ENCODE data around the gene SF3B1. TPM values are rescaled to one million over a fixed set of nuclear protein-coding genes. Genes with fewer than 3 reads are reported as not detected.
A peak's percentile ranks its signal among the peaks of the same experiment; 100 is the strongest.
"Not testable (repeated sequence)": the region's sequence is repeated elsewhere in the genome, so short reads cannot be mapped to it uniquely, and the experiment has no call there.

SF3B1 gene
- total RNA-seq, 1 donor from 2014 or later = 278 TPM

DNA sequence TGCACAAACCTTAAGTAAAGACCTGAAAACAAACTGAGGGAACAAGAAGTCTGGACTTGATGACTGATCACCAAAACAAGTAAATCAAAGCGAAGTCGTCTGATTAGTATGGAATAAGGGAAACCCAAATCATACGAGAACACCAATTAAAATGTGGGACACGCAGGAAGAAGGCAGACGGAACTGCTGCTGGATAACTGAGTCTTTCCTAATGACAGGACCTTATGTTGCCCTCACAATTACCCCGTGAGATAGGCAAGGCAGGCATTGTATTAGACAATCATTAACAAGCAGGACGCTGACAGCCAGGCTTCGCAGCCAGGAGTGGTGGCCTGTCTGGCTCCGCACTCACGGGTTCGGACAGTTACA is 17.9 kb upstream of the SF3B1 start:
- Mint-ChIP-seq H3K36me3 (ENCODE audit: low read depth) (peaks cover 7% of the 10 kb centered on the region), H3K27ac (peak overlapping the region; percentile 100), H3K9me3 (no peaks in the 10 kb centered on the region), H3K4me3 (peak overlapping the region; percentile 100), H3K27me3 (peaks cover 1% of the 10 kb centered on the region), H3K4me1 (peaks cover 26% of the 10 kb centered on the region)
- no peak for DNase-seq
- intact Hi-C loops (cut with micrococcal nuclease) = loop anchor here (1.0 kb wide), 6 partner anchors 17 to 526 kb away; partner anchors contain the start of genes HSPE1, MARS2, MOB4 and PGAP1

DNA sequence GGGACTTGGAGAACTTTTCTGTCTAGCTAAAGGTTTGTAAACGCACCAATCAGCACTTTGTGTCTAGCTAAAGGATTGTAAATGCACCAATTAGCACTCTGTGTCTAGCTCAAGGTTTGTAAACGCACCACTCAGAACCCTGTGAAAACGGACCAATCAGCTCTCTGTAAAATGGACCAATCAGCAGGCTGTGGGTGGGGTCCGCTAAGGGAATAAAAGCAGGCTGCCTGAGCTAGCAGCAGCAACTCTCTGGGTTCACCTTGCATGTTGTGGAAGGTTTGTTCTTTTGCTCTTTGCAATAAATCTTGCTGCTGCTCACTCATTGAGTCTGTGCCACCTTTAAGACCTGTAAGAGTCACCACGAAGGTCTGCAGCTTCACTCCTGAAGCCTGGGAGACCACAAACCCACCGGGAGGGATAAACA is 16.1 kb upstream of the SF3B1 start:
- H3K36me3 Mint-ChIP-seq (ENCODE audit: low read depth); intact Hi-C loops (cut with micrococcal nuclease); H3K27ac Mint-ChIP-seq; DNase-seq; H3K4me3 Mint-ChIP-seq; H3K27me3 Mint-ChIP-seq; H3K9me3 Mint-ChIP-seq: not testable (repeated sequence)
- peaks cover 21% of the 10 kb centered on the region for H3K4me1 Mint-ChIP-seq

DNA sequence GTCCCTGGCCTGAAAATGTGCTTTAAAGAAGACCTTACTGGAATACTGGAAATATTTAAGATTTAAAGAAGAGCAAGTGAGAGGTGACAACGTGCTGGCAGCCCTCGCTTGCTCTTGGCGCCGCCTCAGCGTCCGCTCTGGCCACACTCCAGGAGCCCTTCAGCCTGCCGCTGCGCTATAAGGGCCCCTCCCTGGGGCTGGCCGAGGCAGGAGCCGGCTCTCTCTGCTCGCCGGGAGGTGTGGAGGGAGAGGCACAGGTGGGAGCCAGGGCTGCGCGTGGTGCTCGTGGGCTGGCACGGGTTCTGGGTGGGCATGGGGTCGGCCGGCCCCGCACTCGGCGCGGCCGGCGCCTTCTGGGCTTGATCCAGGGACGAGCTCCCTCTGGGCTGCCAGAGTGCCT is 15.6 kb upstream of the SF3B1 start:
- H3K4me1 Mint-ChIP-seq = peaks cover 18% of the 10 kb centered on the region

DNA sequence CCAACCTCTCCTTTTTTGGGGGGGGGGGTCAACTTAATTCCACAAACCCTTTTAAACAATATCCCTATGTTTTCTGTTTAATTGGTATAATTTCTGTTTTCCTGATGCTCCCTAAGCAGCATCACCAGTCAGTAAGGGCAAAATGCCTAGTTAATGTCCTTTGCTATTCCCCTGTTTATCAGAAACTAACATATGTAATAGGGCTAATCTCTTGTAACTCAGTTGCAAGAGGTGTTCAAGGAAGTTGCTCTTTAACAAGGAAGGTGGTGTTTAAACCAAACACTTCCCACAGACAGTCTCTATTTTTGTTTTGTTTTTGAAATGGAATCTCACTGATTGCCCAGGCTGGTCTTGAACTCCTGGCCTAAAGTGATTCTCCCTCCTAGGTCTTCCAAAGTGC is 12.0 kb upstream of the SF3B1 start:
- peaks cover 7% of the 10 kb centered on the region for H3K27me3 Mint-ChIP-seq
- H3K27ac Mint-ChIP-seq = no peak overlapping the region
- no peaks in the 10 kb centered on the region for H3K9me3 Mint-ChIP-seq
- no peaks in the 10 kb centered on the region for H3K36me3 Mint-ChIP-seq (ENCODE audit: low read depth)
- no peak overlapping the region for H3K4me3 Mint-ChIP-seq
- intact Hi-C loops (cut with micrococcal nuclease) = no loop called here
- DNase-seq = no peak
- peaks cover 3% of the 10 kb centered on the region for H3K4me1 Mint-ChIP-seq

More for the DNA sequence above, 15.6 kb upstream of the SF3B1 start:
- DNase-seq = no peak
- H3K9me3 Mint-ChIP-seq = no peaks in the 10 kb centered on the region
- peaks cover 3% of the 10 kb centered on the region for H3K27me3 Mint-ChIP-seq
- intact Hi-C loops (cut with micrococcal nuclease) = no loop called here
- H3K4me3 Mint-ChIP-seq = no peak overlapping the region
- H3K36me3 Mint-ChIP-seq (ENCODE audit: low read depth) = no peaks in the 10 kb centered on the region
- no peak overlapping the region for H3K27ac Mint-ChIP-seq

DNA sequence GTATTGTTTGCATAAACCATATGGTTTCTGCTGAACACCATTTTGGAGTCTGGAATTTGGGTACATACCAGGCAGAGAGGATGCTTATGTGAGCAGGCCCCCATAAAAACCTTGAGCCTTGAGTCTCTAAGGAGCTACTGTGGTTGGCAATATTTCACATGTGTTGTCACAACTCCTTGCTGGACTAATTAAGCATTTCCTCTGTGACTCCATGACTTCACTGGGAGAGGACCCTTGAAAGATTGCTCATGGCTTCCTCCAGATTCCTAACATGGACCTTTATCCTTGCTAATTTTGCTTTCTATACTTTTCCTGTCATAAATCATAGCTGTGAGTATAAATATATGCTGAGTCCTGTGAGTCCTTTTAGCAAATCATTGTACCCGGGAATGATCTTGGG is 10.9 kb upstream of the SF3B1 start:
- H3K9me3 Mint-ChIP-seq = no peaks in the 10 kb centered on the region
- H3K4me3 Mint-ChIP-seq = no peak overlapping the region
- H3K36me3 Mint-ChIP-seq (ENCODE audit: low read depth) = no peaks in the 10 kb centered on the region
- H3K4me1 Mint-ChIP-seq = no peaks in the 10 kb centered on the region
- intact Hi-C loops (cut with micrococcal nuclease) = no loop called here
- no peak for DNase-seq
- peaks cover 7% of the 10 kb centered on the region for H3K27me3 Mint-ChIP-seq
- no peak overlapping the region for H3K27ac Mint-ChIP-seq

DNA sequence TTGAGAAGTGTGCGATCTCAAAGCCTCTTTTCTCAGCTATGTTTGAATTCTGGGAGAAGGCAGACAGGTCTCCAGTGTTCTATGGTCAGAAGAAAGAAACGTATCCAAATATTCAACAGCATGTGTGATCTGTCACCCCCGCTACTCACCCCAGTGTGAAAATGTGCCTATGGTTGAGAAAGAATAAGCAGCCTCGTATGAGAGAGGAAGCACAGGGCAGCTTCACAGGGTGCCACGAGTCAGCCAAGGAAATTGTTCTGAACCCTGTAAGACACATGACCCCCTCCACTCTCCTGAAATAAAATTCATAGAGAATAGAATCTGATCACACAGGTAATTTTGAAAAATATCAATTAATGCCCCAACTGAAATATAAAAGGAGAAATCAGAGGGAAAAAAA is 8.0 kb upstream of the SF3B1 start:
- Mint-ChIP-seq H3K9me3 (no peaks in the 10 kb centered on the region), H3K4me1 (no peaks in the 10 kb centered on the region), H3K4me3 (no peak overlapping the region), H3K36me3 (ENCODE audit: low read depth) (no peaks in the 10 kb centered on the region), H3K27me3 (peaks cover 5% of the 10 kb centered on the region), H3K27ac (no peak overlapping the region)
- intact Hi-C loops (cut with micrococcal nuclease) = no loop called here
- DNase-seq = no peak

DNA sequence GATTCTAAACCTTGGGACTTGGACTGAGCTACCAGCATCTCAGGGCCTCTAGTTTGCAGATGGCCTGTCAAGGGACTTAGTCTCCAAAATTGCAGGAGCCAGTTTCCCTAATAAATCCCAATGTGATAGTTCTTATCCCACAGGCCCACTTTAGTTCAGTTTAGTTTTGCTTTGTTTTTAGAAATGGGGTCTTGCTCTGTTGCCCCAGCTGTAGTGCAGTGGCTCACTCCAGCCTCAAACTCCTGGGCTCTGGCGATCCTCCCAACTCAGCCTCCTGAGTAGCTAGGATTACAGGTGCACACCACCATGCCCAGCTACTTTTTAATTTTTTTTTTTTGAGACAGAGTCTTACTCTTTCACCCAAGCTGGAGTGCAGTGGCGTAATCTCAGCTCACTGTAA is 2.6 kb upstream of the SF3B1 start:
- Mint-ChIP-seq H3K27me3 (peaks cover 2% of the 10 kb centered on the region), H3K4me3 (peak overlapping the region; percentile 16), H3K27ac (peak overlapping the region; percentile 34), H3K36me3 (ENCODE audit: low read depth) (peaks cover 9% of the 10 kb centered on the region), H3K9me3 (no peaks in the 10 kb centered on the region), H3K4me1 (peaks cover 23% of the 10 kb centered on the region)
- intact Hi-C loops (cut with micrococcal nuclease) = loop anchor here (10.0 kb wide), 2 partner anchors 337 to 513 kb away; partner anchors contain the start of gene PGAP1
- DNase-seq = no peak

DNA sequence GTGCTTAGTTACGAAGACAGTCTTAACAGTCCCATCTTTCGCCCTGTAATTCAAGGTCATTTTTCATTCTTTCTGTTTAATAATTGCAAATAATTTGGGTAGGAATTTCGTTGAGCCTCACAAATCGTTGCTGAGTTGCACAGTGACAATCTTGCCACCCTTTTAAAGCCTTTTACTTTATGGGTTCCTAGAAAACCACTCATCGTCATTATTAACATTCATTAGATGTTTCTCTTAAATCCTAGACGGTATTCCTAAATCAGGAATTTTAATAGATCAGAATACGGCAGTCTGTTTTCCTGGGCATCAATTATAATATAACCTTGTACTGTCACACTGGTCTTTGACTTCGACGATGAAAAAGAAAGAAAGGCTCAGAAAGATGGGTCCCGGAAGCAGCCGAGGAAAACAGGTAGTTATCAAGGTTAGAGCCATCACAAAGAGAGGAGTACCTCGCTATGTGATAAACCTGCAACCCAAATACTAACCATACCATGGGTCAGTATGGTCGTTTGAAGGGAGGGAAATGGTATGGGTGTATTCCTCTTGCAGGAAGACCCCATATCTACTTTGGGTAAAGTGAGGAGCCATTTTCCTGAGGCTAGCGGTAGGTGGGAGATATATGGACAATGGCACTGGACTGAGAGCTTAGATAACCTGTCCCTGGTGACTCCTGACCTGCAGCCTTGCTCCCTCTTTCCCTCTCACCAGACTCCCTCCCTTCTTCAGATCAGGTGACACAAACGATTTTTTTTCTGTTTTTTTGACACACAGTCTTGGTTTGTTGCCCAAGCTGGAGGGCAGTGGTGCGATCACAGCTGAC is 981 bp upstream of the SF3B1 start:
- H3K36me3 Mint-ChIP-seq (ENCODE audit: low read depth) = peaks cover 12% of the 10 kb centered on the region

DNA sequence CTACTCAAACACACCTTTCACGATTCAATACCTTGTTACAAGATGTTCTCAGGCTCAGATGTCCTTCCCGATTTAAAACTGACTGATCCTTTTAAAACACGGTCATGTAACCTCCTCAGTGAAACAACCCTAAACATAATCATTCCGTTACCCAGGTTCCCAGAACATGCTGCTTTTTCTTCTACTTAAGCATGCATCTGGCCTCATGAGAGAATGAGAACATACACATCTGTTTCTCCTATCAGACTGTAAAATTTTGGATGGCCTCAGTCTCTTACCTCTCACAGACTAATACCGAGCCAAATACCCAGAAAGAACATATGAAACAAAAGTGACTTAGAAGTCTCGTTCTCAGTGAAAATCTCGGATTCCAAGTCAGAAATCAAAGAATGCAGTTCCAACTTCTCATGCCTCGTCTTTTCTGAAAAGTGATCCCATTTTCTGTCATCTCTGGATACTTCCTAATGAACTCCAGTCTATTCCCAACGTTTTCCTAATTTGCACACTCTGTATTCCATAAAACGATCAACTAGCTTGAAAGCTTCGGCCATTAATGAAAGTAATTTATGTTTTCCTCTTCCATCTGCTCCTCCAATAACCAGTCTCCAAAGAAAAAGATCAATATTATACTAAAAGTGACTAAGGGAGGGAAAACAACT is 919 bp downstream of the SF3B1 start:
- DNase-seq = no peak
- peaks cover 2% of the 10 kb centered on the region for H3K27me3 Mint-ChIP-seq
- peaks cover 22% of the 10 kb centered on the region for H3K36me3 Mint-ChIP-seq (ENCODE audit: low read depth)
- peaks cover 52% of the 10 kb centered on the region for H3K4me1 Mint-ChIP-seq
- intact Hi-C loops (cut with micrococcal nuclease) = loop anchor here (2.0 to 10.0 kb wide), 5 partner anchors 127 to 509 kb away; partner anchors contain the start of genes MARS2 and PGAP1
- peak overlapping the region; percentile 100 for H3K27ac Mint-ChIP-seq
- peak overlapping the region; percentile 84 for H3K4me3 Mint-ChIP-seq
- no peaks in the 10 kb centered on the region for H3K9me3 Mint-ChIP-seq

More for the DNA sequence above, 981 bp upstream of the SF3B1 start:
- peak; percentile 71 for DNase-seq
- intact Hi-C loops (cut with micrococcal nuclease) = loop anchor here (1.0 to 10.0 kb wide), 6 partner anchors 17 to 511 kb away; partner anchors contain the start of genes COQ10B, HSPE1, MARS2 and PGAP1
- H3K27ac Mint-ChIP-seq = peak overlapping the region; percentile 100
- peak overlapping the region; percentile 84 for H3K4me3 Mint-ChIP-seq
- peaks cover 2% of the 10 kb centered on the region for H3K27me3 Mint-ChIP-seq
- peaks cover 36% of the 10 kb centered on the region for H3K4me1 Mint-ChIP-seq
- no peaks in the 10 kb centered on the region for H3K9me3 Mint-ChIP-seq

DNA sequence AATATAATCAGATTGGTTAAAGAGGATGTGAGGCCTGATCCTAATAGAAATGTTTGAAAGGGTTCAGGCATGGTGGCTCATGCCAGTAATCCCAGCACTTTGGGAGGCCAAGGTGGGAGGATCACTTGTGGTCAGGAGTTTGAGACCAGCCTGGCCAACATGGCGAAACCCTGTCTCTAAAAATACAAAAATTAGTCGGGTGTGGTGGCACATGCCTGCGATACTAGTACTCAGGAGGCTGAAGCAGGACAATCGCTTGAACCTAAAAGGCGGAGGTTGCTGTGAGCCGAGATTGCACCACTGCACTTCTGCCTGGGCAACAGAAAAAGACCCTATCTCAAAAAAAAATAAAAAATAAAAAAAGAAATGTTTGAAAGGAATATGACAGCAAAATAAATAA is 2.3 kb downstream of the SF3B1 start:
- DNase-seq, H3K9me3 Mint-ChIP-seq, H3K27me3 Mint-ChIP-seq: not testable (repeated sequence)
- Mint-ChIP-seq H3K36me3 (ENCODE audit: low read depth) (peaks cover 25% of the 10 kb centered on the region), H3K4me3 (peak overlapping the region; percentile 84), H3K4me1 (peaks cover 60% of the 10 kb centered on the region), H3K27ac (peak overlapping the region; percentile 46)
- intact Hi-C loops (cut with micrococcal nuclease) = loop anchor here (1.0 to 10.0 kb wide), 5 partner anchors 9 to 508 kb away; partner anchors contain the start of gene PGAP1

DNA sequence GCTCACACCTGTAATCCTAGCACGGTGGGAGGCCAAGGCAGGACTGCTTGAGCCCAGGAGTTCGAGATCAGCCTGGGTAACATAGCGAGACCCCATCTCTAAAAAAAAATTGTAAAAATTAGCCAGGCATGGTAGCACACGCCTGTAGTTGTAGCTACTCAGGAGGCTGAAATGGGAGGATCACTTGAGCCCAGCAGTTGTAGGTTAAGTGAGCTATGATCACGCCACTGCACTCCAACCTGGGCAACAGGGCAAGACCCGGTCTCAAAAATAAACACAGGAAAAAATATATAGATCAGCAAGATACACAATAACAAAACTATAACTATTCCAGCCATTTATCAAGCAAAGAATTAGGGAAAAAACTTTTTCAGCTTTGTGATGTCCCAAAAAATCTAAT is 3.0 kb downstream of the SF3B1 start:
- Mint-ChIP-seq H3K27me3 (peaks cover 2% of the 10 kb centered on the region), H3K4me3 (peak overlapping the region; percentile 84), H3K4me1 (peaks cover 64% of the 10 kb centered on the region), H3K9me3 (no peaks in the 10 kb centered on the region), H3K36me3 (ENCODE audit: low read depth) (peaks cover 26% of the 10 kb centered on the region), H3K27ac (peak overlapping the region; percentile 46)
- intact Hi-C loops (cut with micrococcal nuclease) = loop anchor here (1.0 to 10.0 kb wide), 5 partner anchors 9 to 507 kb away; partner anchors contain the start of gene PGAP1
- DNase-seq = no peak

DNA sequence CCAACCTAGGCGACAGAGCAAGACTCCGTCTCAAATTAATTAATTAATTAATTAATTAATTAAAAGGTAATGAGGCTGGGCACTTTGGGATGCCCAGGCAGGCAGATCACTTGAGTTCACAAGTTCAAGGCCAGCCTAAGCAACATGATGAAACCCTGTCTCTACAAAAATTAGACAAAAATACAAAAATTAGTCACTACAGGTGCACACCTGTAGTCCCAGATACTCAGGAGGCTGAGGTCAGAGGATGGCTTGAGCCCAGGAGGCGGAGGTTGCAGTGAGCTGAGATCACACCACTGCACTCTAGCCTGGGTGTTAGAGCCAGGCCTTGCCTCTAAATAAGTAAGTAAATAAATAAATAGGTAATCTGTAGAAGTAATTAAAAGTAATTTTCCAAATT is 6.8 kb downstream of the SF3B1 start:
- Mint-ChIP-seq H3K27ac (no peak overlapping the region), H3K36me3 (ENCODE audit: low read depth) (peaks cover 28% of the 10 kb centered on the region), H3K4me3 (no peak overlapping the region), H3K4me1 (peaks cover 67% of the 10 kb centered on the region), H3K27me3 (no peaks in the 10 kb centered on the region), H3K9me3 (no peaks in the 10 kb centered on the region)
- intact Hi-C loops (cut with micrococcal nuclease) = no loop called here
- no peak for DNase-seq

DNA sequence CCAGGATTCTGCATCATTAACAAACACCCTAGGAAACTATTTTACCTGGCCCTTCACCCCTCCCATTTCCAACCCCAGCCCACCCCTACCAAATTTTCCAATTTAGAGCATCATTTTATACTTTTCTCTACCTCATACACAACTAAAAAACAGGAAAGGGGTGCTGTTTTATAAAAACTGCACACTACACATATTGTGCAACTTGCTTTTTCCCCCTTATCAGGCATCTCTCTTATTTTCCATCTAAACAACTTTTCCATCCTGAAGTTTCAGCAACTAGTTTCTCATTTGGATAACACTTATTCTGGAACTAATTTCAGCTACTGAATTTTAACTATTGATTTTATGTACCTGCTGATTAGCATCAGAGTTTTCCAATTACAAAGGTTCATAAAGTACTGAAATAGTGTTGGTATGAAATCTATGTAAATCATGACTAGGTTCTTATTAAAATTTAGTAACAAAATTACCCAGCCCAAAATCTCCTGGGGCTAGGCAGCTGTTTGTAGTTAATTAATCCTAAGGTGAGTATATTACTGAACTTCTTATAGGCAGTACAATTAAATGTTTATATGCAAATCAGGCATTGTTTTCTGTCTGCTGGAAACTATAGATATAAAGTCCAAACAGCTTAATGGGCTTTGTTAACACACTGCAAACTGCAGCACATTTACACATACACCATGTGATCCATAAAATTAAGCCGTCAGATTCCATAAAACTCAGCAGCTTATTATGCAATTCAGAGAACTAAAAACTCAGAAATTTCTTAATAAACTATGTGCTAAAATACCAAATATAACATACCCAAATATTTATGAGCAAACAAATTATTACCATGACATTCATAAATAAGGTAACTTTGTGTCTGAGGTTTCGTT is 7.9 kb downstream of the SF3B1 start:
- DNase-seq = no peak
- peak overlapping the region; percentile 59 for H3K27ac Mint-ChIP-seq
- peaks cover 59% of the 10 kb centered on the region for H3K4me1 Mint-ChIP-seq
- intact Hi-C loops (cut with micrococcal nuclease) = no loop called here
- H3K36me3 Mint-ChIP-seq (ENCODE audit: low read depth) = peaks cover 30% of the 10 kb centered on the region
- H3K4me3 Mint-ChIP-seq = peak overlapping the region; percentile 9
- H3K27me3 Mint-ChIP-seq = no peaks in the 10 kb centered on the region
- no peaks in the 10 kb centered on the region for H3K9me3 Mint-ChIP-seq
